CD8-positive, alpha-beta memory T cell (primary cell): ENCODE results near the gene GCNA. TPM values are rescaled to one million over a fixed set of nuclear protein-coding genes. Genes with fewer than 3 reads are reported as not detected.
"Not testable (repeated sequence)": the region's sequence is repeated elsewhere in the genome, so short reads cannot be mapped to it uniquely, and the experiment has no call there.

Experiments used
- CTCF ChIA-PET: fragments of 350-600 bp; sonication (Branson Sonifier 250); formaldehyde crosslinking; loops from one replicate; lab custom pipeline; 2021; ENCODE audit warnings: antibody characterized with exemption; lab: Charles Lee
- POLR2A ChIA-PET: fragments of 350-600 bp; sonication (Branson Sonifier 250); formaldehyde crosslinking; loops from one replicate; lab custom pipeline; 2021; ENCODE audit warnings: antibody characterized with exemption; lab: Charles Lee
- DNase-seq, 5 donors: peaks; one replicate each; pipeline versions ENCODE4 v3.0.0 to v3.0.0-alpha.2; 2020 to 2022; ENCODE audit warnings: mixed read lengths in 1 of 5
- H3K27ac ChIP-seq: one replicate; pipeline ENCODE4 v1.7.0; 2013; ENCODE audit warnings: low read depth, mild to moderate bottlenecking, low read length, moderate library complexity
- H3K27me3 ChIP-seq: 2 replicates; pipeline ENCODE4 v1.7.0; 2013; ENCODE audit warnings: low read length, mild to moderate bottlenecking; ENCODE audit not compliant: insufficient read depth, poor library complexity, severe bottlenecking
- H3K36me3 ChIP-seq: 2 replicates; pipeline ENCODE4 v1.7.0; 2013; ENCODE audit warnings: mild to moderate bottlenecking, low read length, moderate library complexity; ENCODE audit not compliant: insufficient read depth
- H3K4me1 ChIP-seq: 2 replicates; pipeline ENCODE4 v1.7.0; 2013; ENCODE audit warnings: mild to moderate bottlenecking, low read length, moderate library complexity; ENCODE audit not compliant: insufficient read depth
- H3K4me3 ChIP-seq: 2 replicates; pipeline ENCODE4 v1.7.0; 2013; ENCODE audit warnings: mild to moderate bottlenecking, low read length
- H3K9me3 ChIP-seq: 2 replicates; pipeline ENCODE4 v1.7.0; 2013; ENCODE audit warnings: mild to moderate bottlenecking, low read length
- H3K27ac Mint-ChIP-seq, 8 donors: one replicate each; pipeline ENCODE4 v1.8.0; 2020 to 2021; ENCODE audit warnings: mixed read lengths in 8 of 8, mild to moderate bottlenecking in 6 of 8, inconsistent platforms in 3 of 8, moderate library complexity in 3 of 8
- H3K27me3 Mint-ChIP-seq, 2 donors: one replicate each; pipeline ENCODE4 v1.8.0; 2020 to 2021; ENCODE audit warnings: mixed read lengths in 2 of 2, mild to moderate bottlenecking in 1 of 2, moderate library complexity in 1 of 2
- H3K36me3 Mint-ChIP-seq, 3 donors: one replicate each; pipeline ENCODE4 v1.8.0; 2020 to 2021; ENCODE audit warnings: mixed read lengths in 3 of 3, inconsistent platforms in 1 of 3, mild to moderate bottlenecking in 1 of 3
- H3K4me1 Mint-ChIP-seq, 3 donors: one replicate each; pipeline ENCODE4 v1.8.0; 2020 to 2021; ENCODE audit warnings: mixed read lengths in 3 of 3, inconsistent platforms in 1 of 3, mild to moderate bottlenecking in 1 of 3
- H3K4me3 Mint-ChIP-seq, 7 donors: one replicate each; pipeline ENCODE4 v1.8.0; 2020 to 2021; ENCODE audit warnings: mixed read lengths in 7 of 7, mild to moderate bottlenecking in 6 of 7, moderate library complexity in 4 of 7, inconsistent platforms in 2 of 7
- H3K9me3 Mint-ChIP-seq, 5 donors: one replicate each; pipeline ENCODE4 v1.8.0; 2020 to 2022; ENCODE audit warnings: mixed read lengths in 5 of 5, mild to moderate bottlenecking in 3 of 5, moderate library complexity in 2 of 5, inconsistent platforms in 1 of 5
- polyA plus RNA-seq: library from polyadenylated mRNA; unstranded; fragments of 300-500 nt; fragmentation: Illumina TruSeq; gene quantifications from one replicate; pipeline ENCODE4 v1.2.3, GENCODE V29; 2021
- total RNA-seq, 2 experiments: library from RNA; stranded (reverse); gene quantifications; one replicate each; pipeline ENCODE4 v1.2.3, GENCODE V29; 2021

GCNA gene
- total and polyA plus RNA-seq, 3 experiments from 2014 or later = 0.67 to 4.2 (median 3.9) TPM

DNA sequence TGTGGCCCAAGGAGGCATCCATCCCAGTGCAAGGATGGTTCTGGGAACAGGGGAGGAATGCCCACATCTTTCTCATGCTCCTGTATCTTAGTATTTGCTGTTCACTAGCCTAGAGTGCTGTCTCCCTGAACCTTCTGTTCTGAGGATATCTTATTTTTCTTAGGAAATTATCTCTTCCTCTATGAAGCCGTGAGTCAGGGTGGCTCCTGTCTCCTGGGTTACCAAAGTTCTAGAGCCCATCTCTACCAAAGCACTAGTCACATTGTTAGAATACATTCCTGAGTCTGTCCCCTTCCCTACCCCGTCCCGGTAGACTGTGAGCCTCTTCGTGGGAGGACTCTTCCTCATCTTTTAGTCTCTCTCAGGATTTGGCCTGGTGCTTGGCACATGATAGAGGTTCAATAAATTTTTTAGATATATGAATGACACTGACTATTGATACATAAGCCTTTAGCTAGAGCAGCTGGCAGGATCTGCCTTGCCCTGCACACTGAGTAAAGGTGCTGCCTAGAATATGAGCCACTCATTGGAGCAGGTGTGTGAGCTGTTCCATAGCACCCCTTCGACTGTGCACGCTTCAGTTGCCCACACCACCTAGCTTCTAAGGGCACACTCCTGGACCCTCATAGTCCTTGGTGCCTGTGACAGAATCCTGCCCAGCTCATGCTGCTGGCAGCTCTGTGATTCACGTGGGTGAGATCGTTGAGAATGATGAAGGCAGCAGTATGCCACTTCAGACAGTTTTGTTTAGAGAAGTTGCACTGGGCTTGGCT lies 26.7 kb downstream of the GCNA start:
- Mint-ChIP-seq H3K27ac (peak overlapping the region; percentile 28 to 99 (median 84)), H3K4me3 (peak overlapping the region in 3 of 7 donors; percentile 20 to 65 (median 32)), H3K27me3 (no peaks in the 10 kb centered on the region), H3K36me3 (peaks cover 23 to 78% (median 32%) of the 10 kb centered on the region in 3 donors), H3K4me1 (peaks cover 60 to 74% (median 68%) of the 10 kb centered on the region in 3 donors), H3K9me3 (no peaks in the 10 kb centered on the region)
- H3K36me3 ChIP-seq = peaks cover 14% of the 10 kb centered on the region
- no peaks in the 10 kb centered on the region for H3K27me3 ChIP-seq
- H3K4me3 ChIP-seq = no peak overlapping the region
- ChIA-PET CTCF (no interaction called here), POLR2A (interaction anchor here (0.8 kb wide), 1 partner anchor 72 kb away, joined by 3 read pairs; no protein-coding TSS in a partner anchor)
- H3K9me3 ChIP-seq = no peaks in the 10 kb centered on the region
- no peak for DNase-seq
- H3K4me1 ChIP-seq = peaks cover 44% of the 10 kb centered on the region
- H3K27ac ChIP-seq = no peak overlapping the region

DNA sequence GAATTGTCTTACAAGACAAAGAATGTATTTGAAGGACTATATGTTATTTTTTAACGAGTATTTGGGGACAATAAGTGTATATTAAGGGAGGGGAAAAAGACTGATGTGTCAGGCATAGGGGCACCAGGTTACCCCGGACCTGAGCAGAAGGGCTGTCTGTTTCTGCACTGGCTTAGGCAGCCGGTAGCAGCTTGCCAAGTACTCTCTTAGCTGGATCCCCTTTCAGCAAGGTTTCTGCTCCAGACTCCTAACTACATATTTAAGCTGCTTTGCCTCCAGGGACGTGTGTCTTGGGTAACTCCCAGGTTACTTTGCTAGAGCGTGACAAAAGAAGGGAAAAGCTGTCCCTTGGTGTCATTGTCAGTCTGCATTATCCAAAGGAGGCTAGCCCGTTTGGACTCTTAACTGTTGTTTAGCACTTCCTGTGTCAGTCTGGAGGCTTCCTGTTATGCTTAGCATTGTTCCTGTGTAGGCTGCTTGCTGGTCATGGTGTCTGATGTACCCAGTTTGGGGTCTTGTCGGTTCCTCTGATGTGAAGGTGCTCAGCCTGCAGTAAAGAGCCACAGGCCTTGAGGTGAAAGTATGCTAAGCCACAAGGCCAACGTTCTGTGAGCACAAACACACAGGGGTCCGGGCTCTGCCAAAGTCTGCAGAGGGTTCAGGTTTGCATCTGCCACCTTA lies 28.4 kb downstream of the GCNA start:
- Histone ChIP-seq H3K36me3 (peaks cover 14% of the 10 kb centered on the region), H3K27me3 (no peaks in the 10 kb centered on the region), H3K4me1 (peaks cover 44% of the 10 kb centered on the region), H3K27ac (peak overlapping the region; percentile 16), H3K9me3 (no peaks in the 10 kb centered on the region), H3K4me3 (peak overlapping the region; percentile 37)
- Mint-ChIP-seq H3K9me3 (no peaks in the 10 kb centered on the region), H3K4me1 (peaks cover 63 to 82% (median 79%) of the 10 kb centered on the region in 3 donors), H3K4me3 (peak overlapping the region; percentile 60 to 85 (median 72)), H3K27me3 (no peaks in the 10 kb centered on the region), H3K27ac (peak overlapping the region; percentile 91 to 99 (median 96)), H3K36me3 (peaks cover 23 to 79% (median 39%) of the 10 kb centered on the region in 3 donors)
- peak in 3 of 5 donors; percentile 71 to 78 (median 72) for DNase-seq
- ChIA-PET CTCF (interaction anchor here (0.9 to 2.3 kb wide), 4 partner anchors 10 to 43 kb away, joined by 3 to 12 read pairs (median 6); partner anchors contain the start of gene CXCR3), POLR2A (interaction anchor here (0.7 to 1.8 kb wide), 3 partner anchors 16 to 74 kb away, joined by 3 to 5 read pairs (median 4); partner anchors contain the start of gene OGT)

- Histone ChIP-seq H3K4me3 (peak overlapping the region; percentile 37), H3K4me1 (peaks cover 44% of the 10 kb centered on the region), H3K36me3 (peaks cover 14% of the 10 kb centered on the region), H3K27ac (peak overlapping the region; percentile 16), H3K27me3 (no peaks in the 10 kb centered on the region), H3K9me3 (no peaks in the 10 kb centered on the region)
- Mint-ChIP-seq H3K4me3 (peak overlapping the region; percentile 60 to 85 (median 72)), H3K4me1 (peaks cover 64 to 82% (median 80%) of the 10 kb centered on the region in 3 donors), H3K27me3 (no peaks in the 10 kb centered on the region), H3K36me3 (peaks cover 20 to 77% (median 38%) of the 10 kb centered on the region in 3 donors), H3K27ac (peak overlapping the region; percentile 80 to 99 (median 96)), H3K9me3 (no peaks in the 10 kb centered on the region)
- ChIA-PET POLR2A (interaction anchor here (0.9 to 1.8 kb wide), 3 partner anchors 9 to 16 kb away, joined by 3 to 5 read pairs (median 4); no protein-coding TSS in a partner anchor), CTCF (interaction anchor here (2.1 to 2.3 kb wide), 2 partner anchors 9 to 14 kb away, joined by 8 to 12 read pairs; no protein-coding TSS in a partner anchor)
- no peak for DNase-seq
Observed at GRCh38 chrX:71607488-71607887, 29.3 kb downstream of the GCNA start.

DNA sequence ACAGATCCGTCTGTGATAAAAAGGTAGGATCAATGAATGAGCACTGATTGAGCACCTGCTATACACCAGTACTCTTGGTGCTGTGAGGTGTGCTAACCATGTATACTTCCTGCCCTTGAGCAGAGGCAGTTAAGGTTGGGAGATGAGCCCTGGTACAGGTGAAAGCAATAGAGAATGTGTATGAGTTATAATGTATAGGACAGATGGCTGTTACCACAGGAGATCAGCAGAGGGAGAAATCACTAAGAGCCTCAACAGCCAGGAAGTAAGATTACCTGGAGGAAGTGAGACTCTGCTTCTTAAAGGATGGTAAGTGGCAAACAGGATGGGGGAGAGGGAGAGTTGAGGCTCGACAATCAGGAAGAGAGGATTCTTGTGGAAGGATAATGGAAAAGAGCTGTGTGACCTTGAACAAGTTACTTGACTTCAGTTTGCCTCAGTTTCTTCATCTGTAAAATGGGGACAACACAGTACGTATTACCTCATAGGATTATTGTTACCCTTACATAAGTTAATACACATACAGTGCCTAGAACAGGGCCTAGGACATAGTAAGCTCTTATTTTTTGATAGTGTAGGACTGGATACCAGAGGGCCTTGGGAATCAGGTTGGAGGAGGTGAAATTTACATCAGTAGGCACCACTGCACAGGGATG lies 31.0 kb downstream of the GCNA start:
- no peak for DNase-seq
- Mint-ChIP-seq H3K4me1 (peaks cover 65 to 81% (median 81%) of the 10 kb centered on the region in 3 donors), H3K9me3 (no peaks in the 10 kb centered on the region), H3K27me3 (no peaks in the 10 kb centered on the region), H3K36me3 (peaks cover 6 to 75% (median 32%) of the 10 kb centered on the region in 3 donors), H3K4me3 (peak overlapping the region in 6 of 7 donors; percentile 2 to 36 (median 10)), H3K27ac (peak overlapping the region; percentile 1 to 99 (median 72))
- ChIA-PET CTCF (interaction anchor here (1.0 to 1.1 kb wide), 4 partner anchors 8 to 95 kb away, joined by 3 to 9 read pairs (median 3); partner anchors contain the start of gene CXCR3), POLR2A (interaction anchor here (0.6 to 0.7 kb wide), 2 partner anchors 10 to 495 kb away, joined by 3 to 4 read pairs; no protein-coding TSS in a partner anchor)
- H3K4me3 ChIP-seq = no peak overlapping the region
- H3K36me3 ChIP-seq = peaks cover 8% of the 10 kb centered on the region
- H3K4me1 ChIP-seq = peaks cover 44% of the 10 kb centered on the region
- no peaks in the 10 kb centered on the region for H3K9me3 ChIP-seq
- no peak overlapping the region for H3K27ac ChIP-seq
- no peaks in the 10 kb centered on the region for H3K27me3 ChIP-seq

DNA sequence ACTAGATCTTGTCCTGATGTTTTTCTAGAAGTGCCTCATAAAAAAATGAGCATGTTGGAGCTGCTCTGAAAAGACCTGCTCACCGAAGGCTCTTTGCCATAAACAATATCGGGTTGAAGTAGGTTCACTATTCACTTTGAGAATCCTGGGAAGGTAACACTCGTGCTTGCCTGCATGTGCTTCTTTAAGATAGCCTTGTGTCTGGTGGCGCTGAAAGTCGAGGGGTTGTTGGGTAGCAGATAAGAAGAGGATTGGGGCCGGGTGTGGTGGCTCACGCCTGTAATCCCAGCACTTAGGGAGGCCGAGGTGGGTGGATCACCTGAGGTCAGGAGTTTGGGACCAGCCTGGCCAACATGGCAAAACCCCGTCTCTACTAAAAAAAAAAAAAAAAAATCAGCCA lies 33.5 kb downstream of the GCNA start:
- H3K36me3 ChIP-seq, H3K27ac ChIP-seq, H3K27me3 ChIP-seq, H3K9me3 ChIP-seq, H3K9me3 Mint-ChIP-seq, DNase-seq, H3K4me3 ChIP-seq, H3K27me3 Mint-ChIP-seq, CTCF ChIA-PET, H3K4me3 Mint-ChIP-seq: not testable (repeated sequence)
- Mint-ChIP-seq H3K27ac (peak overlapping the region in 4 of 8 donors; percentile 2 to 86 (median 76)), H3K36me3 (peaks cover 4 to 78% (median 28%) of the 10 kb centered on the region in 3 donors), H3K4me1 (peaks cover 59 to 74% (median 73%) of the 10 kb centered on the region in 3 donors)
- peaks cover 28% of the 10 kb centered on the region for H3K4me1 ChIP-seq
- POLR2A ChIA-PET = interaction anchor here (0.6 kb wide), 1 partner anchor 52 kb away, joined by 4 read pairs; no protein-coding TSS in a partner anchor

GRCh38 chrX:71612256-71612655 lies 34.0 kb downstream of the GCNA start:
- Mint-ChIP-seq H3K4me1 (peaks cover 56 to 73% (median 68%) of the 10 kb centered on the region in 3 donors), H3K4me3 (peak overlapping the region in 1 of 7 donors; percentile 63), H3K27me3 (peaks cover 0 to 5% of the 10 kb centered on the region in 2 donors), H3K36me3 (peaks cover 4 to 83% (median 28%) of the 10 kb centered on the region in 3 donors), H3K27ac (peak overlapping the region in 6 of 8 donors; percentile 14 to 96 (median 34)), H3K9me3 (no peaks in the 10 kb centered on the region)
- H3K27ac ChIP-seq = no peak overlapping the region
- no peaks in the 10 kb centered on the region for H3K36me3 ChIP-seq
- ChIA-PET POLR2A (interaction anchor here (0.6 to 0.7 kb wide), 2 partner anchors 45 to 53 kb away, joined by 4 to 19 read pairs; no protein-coding TSS in a partner anchor), CTCF (no interaction called here)
- no peak for DNase-seq
- peaks cover 22% of the 10 kb centered on the region for H3K4me1 ChIP-seq
- no peaks in the 10 kb centered on the region for H3K27me3 ChIP-seq
- H3K4me3 ChIP-seq = no peak overlapping the region
- H3K9me3 ChIP-seq = no peaks in the 10 kb centered on the region

- peaks cover 58 to 73% (median 59%) of the 10 kb centered on the region in 3 donors for H3K4me1 Mint-ChIP-seq
- no peak for DNase-seq
- POLR2A ChIA-PET = interaction anchor here (1.5 kb wide), 1 partner anchor 81 kb away, joined by 3 read pairs; no protein-coding TSS in a partner anchor
Observed at GRCh38 chrX:71615056-71615455, 36.8 kb downstream of the GCNA start.

More at GRCh38 chrX:71615056-71615455, 36.8 kb downstream of the GCNA start:
- H3K27ac Mint-ChIP-seq = peak overlapping the region; percentile 87 to 100 (median 96)
- H3K27me3 Mint-ChIP-seq = peaks cover 0 to 5% of the 10 kb centered on the region in 2 donors
- no peak overlapping the region for H3K27ac ChIP-seq
- no peaks in the 10 kb centered on the region for H3K9me3 ChIP-seq
- CTCF ChIA-PET = interaction anchor here (1.2 to 5.5 kb wide), 2 partner anchors 23 to 35 kb away, joined by 4 to 35 read pairs; no protein-coding TSS in a partner anchor
- H3K4me1 ChIP-seq = peaks cover 18% of the 10 kb centered on the region
- H3K27me3 ChIP-seq = no peaks in the 10 kb centered on the region
- H3K36me3 Mint-ChIP-seq = peaks cover 0 to 70% (median 22%) of the 10 kb centered on the region in 3 donors
- no peaks in the 10 kb centered on the region for H3K36me3 ChIP-seq
- H3K9me3 Mint-ChIP-seq = no peaks in the 10 kb centered on the region
- H3K4me3 ChIP-seq = no peak overlapping the region
- H3K4me3 Mint-ChIP-seq = peak overlapping the region; percentile 6 to 95 (median 93)
